ENCODE results near the gene RBX1.
"Not testable (repeated sequence)": the region's sequence is repeated elsewhere in the genome, so short reads cannot be mapped to it uniquely, and the experiment has no call there.

RBX1 gene

DNA sequence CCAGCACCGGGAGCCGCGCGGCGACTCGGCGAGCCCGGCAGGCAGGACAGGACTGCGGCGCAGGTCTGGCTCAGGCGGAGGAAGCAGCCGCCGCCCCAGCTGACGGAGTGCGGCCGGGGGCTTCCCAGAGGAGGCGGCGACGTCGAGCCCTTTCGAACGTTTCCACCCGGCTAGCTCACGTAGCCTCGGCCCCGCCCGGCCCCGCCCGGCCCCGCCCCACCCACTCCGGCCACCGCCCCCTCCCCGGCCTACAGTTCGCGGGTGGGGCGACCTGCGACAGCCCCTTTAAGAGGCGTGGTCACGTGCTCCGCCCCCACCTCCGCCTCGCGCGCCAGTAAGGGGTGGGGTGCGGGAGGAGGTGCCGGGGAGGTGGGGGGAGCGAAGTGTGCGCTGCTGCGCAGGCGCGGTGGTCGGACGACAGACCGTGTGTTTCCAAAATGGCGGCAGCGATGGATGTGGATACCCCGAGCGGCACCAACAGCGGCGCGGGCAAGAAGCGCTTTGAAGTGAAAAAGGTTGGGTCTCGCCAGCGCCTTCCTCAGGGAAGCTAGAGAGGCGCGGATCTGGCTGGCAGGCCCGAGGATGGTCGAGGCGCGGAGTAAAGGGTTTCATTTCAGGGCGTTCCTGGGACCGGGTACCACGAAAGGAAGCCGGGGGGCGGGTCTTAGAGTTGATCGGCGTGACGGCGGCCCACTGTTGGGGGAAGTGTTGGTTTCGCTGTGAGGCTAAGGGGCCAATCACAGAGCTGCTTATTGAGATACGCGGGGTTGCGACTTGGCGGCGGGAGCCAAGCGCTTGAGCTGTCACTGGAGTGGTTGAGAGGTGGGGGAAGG is at the start of gene RBX1:
Gene RBX1 (plus strand): TSS at position 417 of the 833 bp plus-strand sequence. CDS start 21 bp downstream, at position 438.
- peak; percentile 99 for DNase-seq

DNA sequence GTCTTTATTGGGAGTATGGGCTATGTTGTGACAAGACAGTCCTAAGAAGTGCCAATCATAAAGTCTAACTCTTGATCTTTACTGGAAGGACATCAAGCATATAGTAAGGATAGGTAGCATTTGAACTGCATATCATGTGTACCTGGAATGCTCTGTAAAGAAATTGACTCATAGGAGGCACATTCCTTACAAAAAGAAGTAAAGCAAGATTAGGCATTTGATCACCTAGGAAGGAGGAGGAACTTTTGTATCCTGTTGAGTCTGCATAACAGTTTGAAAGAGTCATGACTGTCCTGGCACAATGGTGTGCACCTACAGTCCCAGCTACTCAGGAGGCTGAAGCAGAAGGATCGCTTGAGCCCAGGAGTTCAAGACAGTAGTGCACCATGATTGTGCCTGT is 47.1 kb upstream of the RBX1 start:
- no peak for DNase-seq

DNA sequence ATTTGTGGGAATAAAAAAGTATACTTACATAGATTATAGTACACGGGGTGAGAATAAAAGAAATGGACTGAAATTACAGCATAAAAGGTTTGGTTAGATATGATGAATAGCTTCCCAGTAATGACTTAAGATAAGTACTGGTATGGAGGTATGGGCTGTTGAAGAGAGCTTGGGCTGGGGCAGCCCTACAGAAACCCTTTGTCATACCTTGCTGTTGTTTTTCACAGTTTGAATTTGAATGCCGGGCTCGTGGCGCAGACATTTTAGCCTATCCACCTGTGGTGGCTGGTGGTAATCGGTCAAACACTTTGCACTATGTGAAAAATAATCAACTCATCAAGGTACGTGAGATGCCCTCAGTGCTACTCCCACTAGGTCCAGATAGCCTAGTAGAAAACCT is 42.3 kb upstream of the RBX1 start:
- DNase-seq: no peak

DNA sequence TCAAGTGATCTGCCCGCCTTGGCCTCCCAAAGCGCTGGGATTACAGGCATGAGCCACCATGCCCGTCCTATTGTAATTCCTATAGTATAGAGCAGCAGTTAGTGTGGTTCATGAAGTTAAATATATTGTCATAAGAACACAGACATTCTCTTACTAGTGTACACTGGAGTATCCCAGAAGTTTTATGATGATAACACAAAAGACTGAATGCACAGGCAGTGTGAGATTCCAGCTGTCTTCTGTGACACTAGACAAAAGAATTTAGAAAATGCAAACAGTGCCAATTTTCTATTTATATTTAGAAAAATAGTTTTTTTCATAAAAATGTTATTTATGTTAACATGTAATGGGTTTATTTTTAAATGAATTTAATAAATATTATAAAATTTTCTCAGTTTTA is 39.4 kb upstream of the RBX1 start:
- no peak for DNase-seq

DNA sequence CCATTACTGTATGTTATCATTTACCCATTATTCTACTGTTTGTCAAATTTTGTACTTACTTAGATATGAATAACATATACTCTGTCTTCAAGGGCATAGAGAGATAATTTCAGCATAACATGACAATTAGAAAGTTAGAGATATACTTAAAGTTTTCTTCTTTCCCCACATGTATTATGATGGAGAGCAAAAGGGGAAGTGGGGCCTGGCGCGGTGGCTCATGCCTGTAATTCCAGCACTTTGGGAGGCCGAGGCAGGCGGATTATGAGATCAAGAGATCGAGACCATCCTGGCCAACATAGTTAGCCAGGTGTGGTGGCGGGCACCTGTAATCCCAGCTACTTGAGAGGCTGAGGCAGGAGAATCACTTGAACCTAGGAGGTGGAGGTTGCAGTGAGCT is 38.2 kb upstream of the RBX1 start:
- not testable (repeated sequence) for DNase-seq

GRCh38 chr22:40919446-40919845 is 31.7 kb upstream of the RBX1 start:
- DNase-seq: no peak

DNA sequence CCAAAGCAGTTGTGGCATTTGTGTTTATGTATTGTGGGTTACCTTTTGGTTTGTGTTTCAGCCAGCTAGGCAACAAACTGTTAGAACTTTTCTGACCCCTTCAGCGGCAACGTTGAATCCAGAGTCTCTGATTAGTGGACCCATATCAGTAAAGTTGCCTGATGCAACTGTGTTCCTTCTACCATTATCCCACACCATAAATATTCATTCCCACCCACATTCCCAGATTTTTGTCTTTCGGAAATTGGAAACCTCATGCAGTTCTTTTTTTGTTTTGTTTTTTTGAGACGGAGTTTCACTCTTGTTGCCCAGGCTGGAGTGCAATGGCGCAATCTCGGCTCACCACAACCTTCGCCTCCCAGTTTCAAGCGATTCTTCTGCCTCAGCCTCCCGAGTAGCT is 30.7 kb upstream of the RBX1 start:
- DNase-seq: no peak

GRCh38 chr22:40922484-40923303 is 28.5 kb upstream of the RBX1 start:
- no peak for DNase-seq

- no peak for DNase-seq
These were observed 22.5 kb upstream of the RBX1 start for GRCh38 chr22:40928657-40929056.

- no peak for DNase-seq
These were observed 18.8 kb upstream of the RBX1 start for GRCh38 chr22:40932396-40932795.

DNA sequence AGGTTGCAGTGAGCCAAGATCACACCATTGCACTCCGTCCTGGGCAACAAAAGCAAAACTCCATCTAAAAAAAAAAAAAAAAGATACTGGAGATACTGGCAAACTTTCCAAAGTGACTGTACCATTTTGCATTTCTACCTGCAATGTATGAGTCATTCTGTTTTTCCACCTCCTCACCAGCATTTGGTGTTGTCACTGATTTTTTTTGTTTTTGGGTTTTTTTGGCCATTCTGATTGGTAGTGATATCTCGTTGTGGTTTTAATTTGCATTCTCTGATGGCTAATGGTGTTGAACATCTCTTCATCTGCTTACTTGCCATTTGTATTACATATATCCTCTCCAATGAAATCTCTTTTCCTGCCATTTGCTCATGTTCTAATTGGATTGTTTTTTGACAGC is 12.0 kb upstream of the RBX1 start:
- DNase-seq: no peak

DNA sequence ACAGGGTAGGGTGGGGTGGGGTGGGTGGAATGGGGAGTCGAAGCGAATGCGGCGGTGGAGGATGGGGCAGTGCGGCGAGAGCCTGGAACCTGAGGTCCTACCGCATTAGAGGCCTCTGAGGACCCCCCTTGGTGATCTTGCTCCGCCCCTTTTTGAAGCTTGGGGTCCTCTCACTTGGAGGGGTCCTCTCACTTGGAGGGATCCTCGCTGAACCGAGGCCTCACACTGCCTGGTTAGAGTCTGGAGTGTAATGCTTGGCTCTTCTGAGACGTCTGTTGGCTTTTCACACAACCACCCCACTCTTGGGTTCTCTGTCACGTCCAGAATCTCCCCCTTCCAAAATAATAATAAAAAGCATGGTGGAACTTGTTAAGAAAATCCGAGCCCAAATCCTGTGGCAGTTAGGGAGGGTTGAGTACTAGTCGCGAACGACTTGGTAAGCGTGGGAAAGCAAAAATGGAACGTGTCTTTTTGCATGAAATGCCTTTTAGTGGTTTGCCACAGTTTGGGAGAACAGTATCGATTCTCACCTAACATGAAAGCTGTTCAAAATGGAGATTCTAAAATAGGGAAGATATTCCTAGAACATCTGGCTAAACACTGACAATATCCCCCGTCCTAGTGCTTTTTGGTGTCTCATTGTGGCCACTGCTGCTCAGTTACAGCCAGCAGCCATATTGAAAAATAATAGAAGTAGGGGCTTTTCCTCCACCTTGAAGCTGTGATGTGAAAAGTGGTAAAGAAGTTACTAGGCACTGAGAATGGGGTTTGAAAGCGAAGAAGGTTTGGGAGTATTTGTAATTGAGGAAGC is 822 bp downstream of the RBX1 start:
- DNase-seq: no peak

GRCh38 chr22:40953471-40953870 is 2.3 kb downstream of the RBX1 start:
- DNase-seq: no peak

DNA sequence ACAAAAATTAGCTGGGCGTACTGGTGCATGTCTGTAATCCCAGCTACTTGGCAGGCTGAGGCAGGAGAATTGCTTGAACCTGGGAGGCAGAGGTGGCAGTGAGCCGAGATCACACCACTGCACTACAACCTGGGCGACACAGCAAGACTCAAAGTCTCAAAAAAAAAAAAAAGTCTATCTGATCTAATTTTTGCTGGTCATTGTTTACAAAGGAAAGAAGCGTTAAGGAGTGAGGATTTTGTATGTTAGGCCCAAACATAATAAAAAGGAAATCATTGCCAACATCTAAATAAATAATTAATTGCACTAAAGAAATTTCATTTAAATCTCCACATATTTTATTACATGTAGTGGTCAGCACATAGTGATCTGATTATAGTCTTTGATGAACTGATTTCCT is 2.9 kb downstream of the RBX1 start:
- DNase-seq: no peak

- no peak for DNase-seq
These were observed 4.4 kb downstream of the RBX1 start for GRCh38 chr22:40955571-40955970.

- no peak for DNase-seq
These were observed 6.4 kb downstream of the RBX1 start for GRCh38 chr22:40957601-40958000.

- DNase-seq: no peak
These were observed 7.1 kb downstream of the RBX1 start for GRCh38 chr22:40958299-40958698.

GRCh38 chr22:40960145-40960544 is 9.0 kb downstream of the RBX1 start:
- DNase-seq: no peak

DNA sequence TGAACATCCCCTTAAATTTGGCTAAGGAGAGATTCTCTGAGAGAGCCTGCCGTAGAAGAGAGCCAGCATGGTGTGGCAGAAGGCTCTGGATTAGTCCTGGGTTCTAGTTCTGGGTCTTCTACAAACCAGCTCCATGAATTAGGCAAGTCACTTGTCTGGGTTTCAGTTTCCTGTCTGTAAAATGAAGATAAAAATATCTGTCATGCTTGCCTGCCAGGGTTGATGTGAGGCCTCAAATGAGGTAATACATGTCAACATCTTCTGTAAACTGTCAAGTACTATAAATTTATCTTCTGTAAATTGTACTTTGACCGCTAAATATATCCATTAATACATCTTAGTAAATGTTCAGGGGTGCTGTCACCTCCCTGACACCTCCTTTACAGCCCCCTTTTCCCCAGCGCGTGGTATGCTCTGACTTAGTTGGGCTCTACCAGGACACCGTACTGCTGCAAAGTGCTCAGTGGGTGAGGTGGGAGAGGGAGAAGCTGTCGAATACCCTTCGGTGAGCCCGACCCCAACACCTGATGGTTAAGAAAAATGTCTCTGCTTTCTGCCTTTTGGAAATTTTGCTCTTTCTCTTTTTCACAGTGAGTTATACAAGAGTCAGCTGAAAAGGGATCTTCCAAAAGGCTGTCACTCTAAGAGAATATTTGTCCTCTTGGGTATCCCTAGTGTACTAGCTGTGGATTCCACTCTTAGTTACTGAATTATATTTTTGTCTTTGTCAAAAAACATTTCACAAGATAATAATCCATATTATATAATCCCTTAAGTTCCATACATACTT is 15.0 kb downstream of the RBX1 start:
- DNase-seq: no peak

DNA sequence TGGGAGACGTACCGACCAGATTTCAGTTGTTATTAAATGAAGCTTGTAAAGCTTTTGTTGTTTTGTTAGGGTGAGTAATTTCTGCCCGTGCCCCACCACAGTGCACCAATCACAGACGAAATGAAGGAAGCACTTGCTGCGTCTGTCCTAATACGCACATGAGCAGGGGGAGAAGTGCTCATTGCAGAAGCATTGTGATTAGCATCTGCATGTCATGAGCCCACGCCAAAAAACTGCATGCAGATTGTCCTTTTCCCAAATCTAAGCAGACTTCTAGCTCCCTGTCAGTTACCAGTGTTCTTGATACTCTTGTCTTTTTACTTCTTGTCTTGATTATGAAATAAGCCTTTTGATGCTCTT is 15.5 kb downstream of the RBX1 start:
- no peak for DNase-seq

DNA sequence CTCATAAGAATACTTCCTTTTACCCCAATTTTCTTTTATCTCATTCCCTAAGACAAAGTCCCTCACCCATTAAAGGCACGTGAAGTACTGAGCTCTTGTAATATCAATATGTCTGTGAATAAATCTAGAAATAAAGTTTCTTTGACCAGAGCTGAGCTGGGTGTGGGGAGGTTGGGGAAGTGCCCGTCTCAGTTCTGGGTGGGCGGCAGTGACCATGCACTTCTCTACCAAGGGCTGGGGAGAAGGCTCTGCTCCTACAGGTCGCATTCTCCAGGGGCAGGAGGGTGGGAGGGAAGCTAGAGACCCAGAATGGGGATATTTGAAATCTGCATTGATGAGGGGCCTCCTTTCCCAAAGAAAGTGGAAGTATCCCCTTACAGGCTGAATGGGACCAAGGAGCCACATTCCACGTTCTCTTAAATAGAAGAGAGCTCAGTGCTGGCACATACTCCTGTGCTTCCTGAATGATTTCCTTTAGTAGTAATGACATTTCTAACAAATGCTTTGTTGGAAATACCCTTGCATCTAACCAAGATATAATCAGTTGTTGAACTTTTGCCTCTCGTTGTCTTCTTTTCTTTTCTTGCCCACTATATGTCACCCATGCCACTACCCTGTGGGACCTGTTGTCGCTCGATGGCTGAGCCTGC is 16.1 kb downstream of the RBX1 start:
- no peak for DNase-seq

- DNase-seq: no peak
These were observed 21.4 kb downstream of the RBX1 start for GRCh38 chr22:40972587-40972986.

All from stimulated activated CD4-positive, alpha-beta T cell treated with anti-CD3 and anti-CD28 coated beads, Interleukin-1b, Interleukin-23, amount 100 ng/mL, for 48 hours (primary cell).